ENCODE measurements around the gene DAPK1.

The DAPK1 gene

DNA sequence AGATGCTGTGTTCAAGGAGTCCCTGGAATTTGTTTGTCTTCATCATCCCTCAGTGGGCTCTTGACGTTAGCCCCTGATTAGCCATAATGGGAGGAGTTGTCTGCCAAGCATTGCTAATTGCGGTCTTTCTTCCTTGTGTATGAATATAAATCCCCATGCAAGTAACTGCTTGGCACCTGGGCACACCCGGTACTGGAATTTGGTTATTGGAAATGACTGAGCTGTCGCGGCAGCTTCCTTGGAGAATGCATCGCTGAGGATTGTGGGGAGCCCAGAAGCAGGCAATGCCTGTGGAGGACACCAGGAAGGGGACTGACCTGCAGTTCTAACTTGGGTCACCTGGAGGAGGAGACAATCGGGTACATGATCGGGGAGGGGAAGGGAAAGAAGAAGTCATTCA lies 174.9 kb downstream of the DAPK1 start:
- no peaks in the 10 kb centered on the region for H3K36me3 Mint-ChIP-seq (ENCODE audit: low read depth)

DNA sequence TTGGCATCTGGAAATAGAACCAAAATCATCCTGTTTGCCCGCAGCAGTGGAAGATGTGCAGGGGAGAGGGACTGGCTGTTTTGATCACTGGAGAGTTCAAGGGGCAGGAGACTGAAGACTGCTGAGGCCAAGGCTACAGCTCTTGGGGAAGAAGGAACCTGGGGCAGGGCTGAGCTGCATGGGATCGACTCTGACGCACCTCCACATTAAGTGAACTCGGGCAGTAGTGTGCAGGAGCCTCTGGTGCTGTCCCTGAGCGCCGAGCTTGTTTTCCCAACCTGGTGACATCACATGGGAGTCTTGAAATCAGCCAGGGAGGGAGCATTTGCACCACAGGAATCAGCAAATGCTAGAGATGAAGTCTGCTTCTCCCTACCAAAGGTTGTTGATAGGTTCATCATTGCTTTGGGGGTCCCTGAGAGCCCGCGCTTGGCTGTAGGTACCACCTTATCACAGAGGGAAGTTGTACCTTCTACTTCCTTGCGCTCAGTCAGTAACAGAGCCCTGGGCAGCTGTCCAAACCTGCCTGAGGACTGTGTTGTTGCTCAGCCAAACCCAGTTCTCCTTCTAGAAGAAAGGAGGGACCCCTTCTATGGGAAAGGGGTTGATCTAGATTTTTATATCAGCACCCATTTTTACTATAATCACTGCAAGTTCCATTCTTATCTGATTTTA lies 175.9 kb downstream of the DAPK1 start:
- H3K9me3 Mint-ChIP-seq, result no peaks in the 10 kb centered on the region
- peaks cover 1% of the 10 kb centered on the region for H3K27me3 Mint-ChIP-seq (ENCODE audit: low read depth)
- no peaks in the 10 kb centered on the region for H3K36me3 Mint-ChIP-seq (ENCODE audit: low read depth)
- no peaks in the 10 kb centered on the region for H3K4me1 Mint-ChIP-seq (ENCODE audit: low read depth)
- H3K4me3 Mint-ChIP-seq, result no peak overlapping the region
- H3K27ac Mint-ChIP-seq, result no peak overlapping the region

More for the DNA sequence above, 174.9 kb downstream of the DAPK1 start:
- Mint-ChIP-seq H3K27me3 (ENCODE audit: low read depth) (no peaks in the 10 kb centered on the region), H3K9me3 (no peaks in the 10 kb centered on the region), H3K27ac (no peak overlapping the region), H3K4me1 (ENCODE audit: low read depth) (no peaks in the 10 kb centered on the region), H3K4me3 (no peak overlapping the region)

DNA sequence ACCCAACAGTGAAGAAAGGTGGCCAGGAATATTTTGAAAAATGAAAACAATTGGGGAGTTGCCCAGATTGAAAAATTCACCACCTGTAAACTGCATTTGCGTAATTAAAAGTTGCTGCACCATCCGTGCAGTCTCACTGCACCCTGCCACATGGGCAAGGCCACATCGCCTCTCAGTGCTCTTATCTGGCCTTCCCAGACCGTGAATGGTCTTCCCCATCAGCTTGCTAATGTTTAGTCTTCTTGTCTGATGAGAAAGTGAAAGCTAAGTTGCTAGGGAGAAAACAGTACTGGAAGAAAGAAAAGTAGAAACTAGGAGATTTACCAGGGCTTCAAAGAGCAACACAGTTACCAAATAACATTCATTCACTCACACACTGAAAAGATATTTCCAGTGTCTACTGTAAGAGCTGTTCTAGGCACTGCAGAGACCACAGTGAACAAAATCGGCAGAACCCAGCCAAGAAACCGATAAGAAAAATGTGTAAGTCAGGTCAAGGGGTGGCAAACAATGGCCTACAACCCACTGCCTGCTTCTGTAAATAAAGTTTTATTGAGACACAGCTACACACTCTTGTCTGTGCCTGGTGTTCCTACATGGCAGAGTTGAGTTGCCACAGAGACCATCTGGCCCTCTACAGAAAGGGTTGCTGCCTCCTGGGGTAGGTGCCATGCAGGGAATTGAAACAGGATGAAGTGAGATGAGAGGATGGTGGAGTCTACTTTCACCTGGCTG lies 177.1 kb downstream of the DAPK1 start:
- H3K36me3 Mint-ChIP-seq (ENCODE audit: low read depth), result no peaks in the 10 kb centered on the region
- peaks cover 5% of the 10 kb centered on the region for H3K27me3 Mint-ChIP-seq (ENCODE audit: low read depth)
- H3K9me3 Mint-ChIP-seq, result no peaks in the 10 kb centered on the region
- H3K4me1 Mint-ChIP-seq (ENCODE audit: low read depth), result peaks cover 1% of the 10 kb centered on the region
- no peak overlapping the region for H3K4me3 Mint-ChIP-seq
- H3K27ac Mint-ChIP-seq, result no peak overlapping the region

DNA sequence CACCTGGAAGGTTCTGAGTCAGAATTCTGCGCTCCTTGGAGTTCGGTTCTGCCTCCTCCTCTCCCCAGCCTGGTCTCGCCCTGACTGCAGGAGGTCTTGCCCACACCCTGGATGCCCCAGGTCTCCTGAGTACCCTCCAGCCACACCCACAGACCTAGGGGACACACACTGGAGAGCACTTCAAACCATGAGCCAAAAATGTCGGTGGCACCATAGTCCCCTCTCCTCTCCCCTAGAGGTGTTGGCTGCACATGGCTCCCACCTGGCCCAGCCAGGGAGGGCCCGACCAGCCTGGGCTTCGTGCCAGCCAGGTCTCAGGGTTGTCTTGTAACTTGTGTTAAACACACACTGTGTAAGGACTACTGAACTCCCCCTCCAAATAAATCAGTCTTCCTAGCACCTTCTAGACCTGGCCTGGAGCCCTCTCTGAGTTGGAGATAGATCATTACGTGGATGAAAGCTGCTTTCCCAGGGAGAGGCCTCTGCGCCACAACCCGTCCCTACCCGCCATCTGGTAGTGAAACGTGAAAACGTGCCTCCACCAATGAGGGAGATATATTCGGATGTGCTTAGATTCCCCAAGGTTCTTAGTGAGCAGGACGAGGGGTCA lies 178.3 kb downstream of the DAPK1 start:
- Mint-ChIP-seq H3K27ac (no peak overlapping the region), H3K9me3 (no peaks in the 10 kb centered on the region), H3K27me3 (ENCODE audit: low read depth) (peaks cover 5% of the 10 kb centered on the region), H3K4me3 (no peak overlapping the region), H3K36me3 (ENCODE audit: low read depth) (no peaks in the 10 kb centered on the region), H3K4me1 (ENCODE audit: low read depth) (peaks cover 1% of the 10 kb centered on the region)

DNA sequence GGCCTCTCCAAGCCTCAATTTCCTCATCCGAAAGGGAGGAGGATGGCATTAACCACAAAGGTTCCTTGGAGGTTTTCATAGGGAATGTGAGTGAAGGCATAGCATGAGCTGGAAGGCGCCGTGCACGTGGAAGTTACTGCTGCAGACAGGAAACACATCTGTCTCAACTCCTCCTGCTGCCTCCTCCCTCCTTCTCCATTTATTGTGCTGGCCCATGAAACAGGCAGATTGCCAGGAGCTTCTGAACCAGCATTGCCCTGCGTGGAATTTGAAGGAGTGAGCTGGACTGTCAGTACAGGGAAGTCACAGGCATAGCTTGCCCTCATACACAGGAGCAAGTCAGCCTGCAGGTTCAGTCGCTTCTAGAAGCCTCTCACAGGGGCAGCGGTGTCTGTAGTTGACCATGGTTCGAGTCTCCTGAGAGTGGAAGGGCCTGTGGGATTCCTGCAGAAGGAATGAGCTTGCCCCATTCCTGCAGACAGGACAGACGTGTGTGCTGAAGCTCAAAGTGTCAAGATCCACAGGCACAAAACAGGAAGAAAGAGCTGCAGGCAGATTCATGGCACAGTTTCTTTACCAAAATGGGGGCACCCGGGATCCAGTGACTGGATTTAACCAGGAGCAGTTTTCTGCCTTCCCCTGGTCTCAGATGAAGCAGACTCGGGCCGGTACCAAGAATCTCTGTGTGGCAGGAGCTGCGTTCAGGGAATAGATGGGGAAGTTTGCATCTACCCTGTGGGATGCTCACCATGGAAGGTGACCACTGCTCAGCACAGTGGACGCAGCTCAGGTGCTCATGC lies 179.5 kb downstream of the DAPK1 start:
- Mint-ChIP-seq H3K27me3 (ENCODE audit: low read depth) (peaks cover 5% of the 10 kb centered on the region), H3K4me1 (ENCODE audit: low read depth) (peaks cover 1% of the 10 kb centered on the region), H3K36me3 (ENCODE audit: low read depth) (no peaks in the 10 kb centered on the region), H3K27ac (no peak overlapping the region), H3K9me3 (no peaks in the 10 kb centered on the region), H3K4me3 (no peak overlapping the region)

DNA sequence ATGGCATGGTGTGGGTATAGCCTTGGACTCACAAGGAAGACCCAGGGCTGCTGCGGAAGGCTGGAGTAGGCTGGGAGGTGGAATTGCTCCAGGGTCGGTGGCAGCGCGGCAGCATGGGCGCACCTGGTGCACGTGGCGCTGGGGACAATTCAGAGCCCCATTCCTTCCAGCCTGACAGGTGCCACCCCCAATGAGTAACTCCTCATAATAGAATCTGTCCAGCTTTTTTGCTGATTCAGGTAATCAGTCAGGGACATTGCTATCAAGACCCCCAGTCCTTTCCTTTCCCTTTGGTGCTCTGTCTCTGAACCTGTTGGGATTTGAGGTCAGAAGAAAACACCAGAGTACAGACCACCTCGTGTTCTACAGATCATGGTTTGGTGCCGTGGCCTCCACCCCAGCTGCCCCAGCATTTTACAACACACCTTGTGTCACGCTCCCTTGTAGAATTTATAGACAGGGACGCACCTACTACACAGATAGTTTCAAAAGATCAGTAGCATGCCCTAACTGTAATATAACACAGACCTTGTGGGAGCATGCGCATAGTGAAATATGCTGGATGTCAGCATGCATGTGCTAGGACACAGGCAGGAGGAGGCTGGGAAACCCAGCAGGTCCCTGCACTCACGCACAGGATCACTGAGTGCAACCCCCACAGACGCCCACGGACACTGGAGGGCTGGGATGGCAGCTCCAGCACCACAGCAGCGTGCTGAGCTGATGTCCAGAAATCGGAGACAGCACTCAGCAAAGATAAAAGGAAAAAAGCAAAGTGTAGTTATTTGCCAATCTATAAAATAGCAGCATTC lies 180.3 kb downstream of the DAPK1 start:
- peaks cover 5% of the 10 kb centered on the region for H3K27me3 Mint-ChIP-seq (ENCODE audit: low read depth)
- H3K36me3 Mint-ChIP-seq (ENCODE audit: low read depth), result no peaks in the 10 kb centered on the region
- no peak overlapping the region for H3K27ac Mint-ChIP-seq
- H3K4me1 Mint-ChIP-seq (ENCODE audit: low read depth), result peaks cover 1% of the 10 kb centered on the region
- H3K4me3 Mint-ChIP-seq, result no peak overlapping the region
- H3K9me3 Mint-ChIP-seq, result no peaks in the 10 kb centered on the region

DNA sequence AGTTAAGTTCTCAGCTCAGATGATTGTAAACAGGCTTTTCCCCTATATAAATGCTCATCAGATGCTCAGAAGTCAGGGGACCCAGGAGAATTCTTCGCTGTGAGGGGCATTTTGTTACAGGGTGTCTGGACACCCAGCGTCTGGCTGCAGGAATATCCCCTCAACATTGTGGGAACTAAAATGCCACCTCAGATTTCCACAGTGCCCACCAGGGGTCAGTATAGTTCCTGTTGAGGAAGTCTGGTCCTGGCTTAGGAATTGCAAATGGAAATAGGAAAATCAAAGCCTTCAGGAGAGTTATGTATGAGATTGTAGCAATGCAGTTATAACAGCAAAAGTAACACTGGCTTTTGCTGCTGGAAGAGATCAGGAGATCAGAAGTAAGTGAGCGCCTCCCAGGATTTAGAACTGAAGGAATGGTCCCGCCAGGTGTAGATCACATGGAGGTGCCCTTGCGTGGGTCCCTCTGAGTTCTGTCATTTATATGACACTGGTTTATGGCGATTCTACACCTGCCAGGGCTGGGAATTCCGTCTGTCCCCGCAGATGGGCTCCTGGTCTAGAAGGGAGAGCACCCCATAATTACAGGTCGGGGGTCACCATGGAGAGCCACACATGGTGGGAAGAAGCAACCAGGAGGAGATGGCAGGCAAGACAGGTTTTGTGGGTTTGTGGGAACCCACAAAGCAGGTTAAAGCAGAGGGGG lies 181.1 kb downstream of the DAPK1 start:
- Mint-ChIP-seq H3K4me3 (no peak overlapping the region), H3K27me3 (ENCODE audit: low read depth) (peaks cover 5% of the 10 kb centered on the region), H3K9me3 (no peaks in the 10 kb centered on the region), H3K27ac (no peak overlapping the region), H3K36me3 (ENCODE audit: low read depth) (no peaks in the 10 kb centered on the region), H3K4me1 (ENCODE audit: low read depth) (peaks cover 1% of the 10 kb centered on the region)

DNA sequence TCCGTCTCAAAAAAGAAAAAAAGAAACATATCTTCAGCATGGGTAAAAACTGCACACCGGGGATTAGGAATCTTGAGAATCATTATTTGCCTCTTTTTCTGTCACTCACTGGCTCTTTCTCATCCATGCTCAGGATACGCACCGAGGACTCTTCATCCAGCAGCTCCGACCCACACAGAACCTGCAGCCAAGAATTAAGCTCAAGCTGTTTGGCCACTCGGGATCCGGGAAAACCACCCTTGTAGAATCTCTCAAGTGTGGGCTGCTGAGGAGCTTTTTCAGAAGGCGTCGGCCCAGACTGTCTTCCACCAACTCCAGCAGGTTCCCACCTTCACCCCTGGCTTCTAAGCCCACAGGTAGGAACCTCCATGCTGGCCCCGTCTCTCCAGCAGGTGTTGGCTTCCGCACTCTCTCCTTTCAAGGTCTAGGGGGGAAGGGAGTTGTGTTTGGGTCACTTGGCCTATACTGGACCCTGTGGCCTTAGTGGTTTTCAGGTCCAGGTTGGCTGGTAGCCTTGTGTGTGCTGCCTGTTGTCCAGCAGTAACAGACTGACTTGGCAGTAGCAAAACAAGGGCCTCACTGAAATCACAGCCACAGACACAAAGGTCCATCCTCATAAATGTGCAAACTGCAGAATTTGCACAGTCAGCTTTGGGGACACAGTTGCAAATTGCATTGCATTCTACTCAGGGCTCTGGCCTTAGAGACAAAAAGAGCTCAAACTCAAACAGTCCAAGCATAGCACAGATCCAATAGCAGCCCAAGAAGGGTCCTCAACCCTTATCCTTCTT lies 183.8 kb downstream of the DAPK1 start:
- Mint-ChIP-seq H3K4me3 (no peak overlapping the region), H3K36me3 (ENCODE audit: low read depth) (peaks cover 1% of the 10 kb centered on the region), H3K4me1 (ENCODE audit: low read depth) (peaks cover 13% of the 10 kb centered on the region), H3K27me3 (ENCODE audit: low read depth) (peaks cover 5% of the 10 kb centered on the region), H3K27ac (no peak overlapping the region), H3K9me3 (no peaks in the 10 kb centered on the region)

DNA sequence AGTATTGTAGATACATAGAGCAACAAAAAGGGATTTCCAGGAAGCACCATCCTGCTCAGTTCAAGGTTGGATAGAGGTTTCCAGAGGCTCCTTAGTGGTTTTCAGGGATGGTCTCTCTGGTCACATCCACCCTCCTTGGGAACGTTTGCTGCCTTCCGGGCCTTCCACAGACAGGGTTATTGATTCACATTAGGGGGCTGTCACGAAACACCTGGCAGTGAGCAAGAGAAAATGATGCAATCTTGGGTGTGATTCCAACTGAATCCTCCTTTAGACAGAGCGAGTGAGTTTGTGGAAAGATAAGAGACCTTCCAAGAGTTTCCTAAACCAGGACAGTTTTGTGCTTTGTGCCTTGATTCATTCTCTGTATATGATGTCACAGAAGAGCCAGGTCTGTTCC lies 184.4 kb downstream of the DAPK1 start:
- Mint-ChIP-seq H3K27ac (no peak overlapping the region), H3K9me3 (no peaks in the 10 kb centered on the region), H3K4me1 (ENCODE audit: low read depth) (peaks cover 13% of the 10 kb centered on the region), H3K36me3 (ENCODE audit: low read depth) (peaks cover 1% of the 10 kb centered on the region), H3K27me3 (ENCODE audit: low read depth) (peaks cover 5% of the 10 kb centered on the region), H3K4me3 (no peak overlapping the region)

DNA sequence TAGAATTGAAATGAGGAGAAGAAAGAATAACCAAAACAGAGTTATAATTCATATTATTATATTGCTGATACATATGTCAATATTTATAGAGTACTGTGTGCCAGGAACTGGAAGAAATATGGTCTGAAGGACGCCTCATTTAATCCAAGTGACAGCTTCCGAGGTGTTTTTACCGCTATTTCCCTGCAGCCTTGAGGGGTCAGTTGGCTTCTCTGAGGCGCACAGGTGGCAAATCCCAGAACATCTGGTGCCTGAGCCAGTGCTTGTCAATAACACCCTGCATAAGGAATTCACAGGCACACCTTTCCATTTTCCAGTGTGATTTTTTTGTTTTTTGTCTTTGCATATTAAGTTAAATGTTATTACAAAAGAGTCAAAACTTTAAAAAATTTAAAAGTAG lies 185.0 kb downstream of the DAPK1 start:
- H3K27me3 Mint-ChIP-seq (ENCODE audit: low read depth), result peaks cover 5% of the 10 kb centered on the region
- H3K9me3 Mint-ChIP-seq, result no peaks in the 10 kb centered on the region
- H3K27ac Mint-ChIP-seq, result no peak overlapping the region
- no peak overlapping the region for H3K4me3 Mint-ChIP-seq
- peaks cover 13% of the 10 kb centered on the region for H3K4me1 Mint-ChIP-seq (ENCODE audit: low read depth)
- peaks cover 1% of the 10 kb centered on the region for H3K36me3 Mint-ChIP-seq (ENCODE audit: low read depth)

DNA sequence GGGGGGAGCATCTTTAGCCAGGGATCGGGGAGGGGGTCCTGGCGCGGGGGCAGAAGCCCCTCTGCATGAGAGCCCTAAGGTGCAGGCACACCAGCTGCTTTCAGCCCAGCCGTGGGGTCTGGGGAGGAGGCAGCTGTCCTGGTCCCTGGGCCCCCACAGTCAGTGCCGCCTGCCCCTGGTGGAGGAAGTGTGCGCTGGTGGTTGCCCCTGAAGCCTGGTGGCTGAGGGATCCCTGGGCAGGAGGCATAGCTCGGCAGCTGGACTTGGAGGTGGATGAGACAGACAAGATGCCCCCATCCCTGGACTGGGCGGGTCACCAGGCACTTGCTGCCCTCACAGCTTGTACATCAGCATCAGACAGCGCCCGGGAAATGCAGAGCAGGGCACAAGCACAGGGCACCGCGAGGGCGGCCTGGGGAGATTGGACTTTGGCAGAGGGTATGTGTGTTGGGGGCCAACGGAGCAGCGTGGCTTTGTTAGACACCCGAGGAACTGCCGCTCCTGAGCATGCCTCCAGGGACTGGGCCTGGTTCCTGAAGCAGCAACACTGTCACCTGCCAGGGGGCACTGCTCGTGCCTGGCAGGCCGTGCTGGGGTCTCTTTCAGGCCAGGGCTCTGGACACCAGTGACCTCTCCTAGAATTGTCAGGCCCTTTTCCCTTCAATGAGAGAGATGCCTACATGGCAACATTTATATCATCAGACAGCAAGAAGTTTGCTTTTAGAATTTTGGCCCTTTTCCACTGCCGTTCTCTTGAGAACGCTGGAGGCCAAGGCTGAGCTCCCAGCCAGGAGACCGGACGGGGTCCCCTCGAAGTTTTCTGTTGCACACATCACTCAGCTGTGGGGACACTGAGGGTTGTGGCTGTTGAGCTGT lies 186.3 kb downstream of the DAPK1 start:
- Mint-ChIP-seq H3K4me3 (no peak overlapping the region), H3K27me3 (ENCODE audit: low read depth) (peaks cover 12% of the 10 kb centered on the region), H3K27ac (no peak overlapping the region), H3K36me3 (ENCODE audit: low read depth) (peaks cover 1% of the 10 kb centered on the region), H3K9me3 (no peaks in the 10 kb centered on the region), H3K4me1 (ENCODE audit: low read depth) (peaks cover 11% of the 10 kb centered on the region)

DNA sequence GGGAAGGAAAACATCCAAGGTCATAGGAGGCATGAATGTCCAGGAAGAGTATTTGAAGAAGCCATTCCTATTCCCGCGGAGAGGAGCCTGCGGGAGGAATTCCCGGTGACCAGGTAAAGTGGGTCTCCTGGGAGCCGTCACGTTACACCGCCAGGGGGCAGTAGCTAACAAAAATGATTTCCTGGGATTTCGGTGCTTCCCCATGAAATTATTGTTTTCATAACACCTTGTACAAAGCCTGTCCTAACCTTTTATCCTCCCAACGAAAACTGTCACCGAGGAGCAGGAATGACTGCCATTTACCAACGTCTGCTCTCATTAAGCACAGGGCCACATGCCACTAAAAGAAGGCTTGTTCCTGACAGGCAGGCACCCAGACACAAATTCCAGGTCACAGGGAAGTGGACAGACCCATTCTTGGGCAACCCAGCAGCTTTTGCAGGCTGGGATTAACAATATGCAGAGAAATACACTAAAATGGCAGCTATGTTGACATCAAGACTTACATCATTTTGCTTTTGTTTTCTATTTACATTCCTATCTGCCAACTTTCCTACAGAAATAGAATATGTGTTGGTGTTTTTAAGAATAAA lies 187.1 kb downstream of the DAPK1 start:
- Mint-ChIP-seq H3K27me3 (ENCODE audit: low read depth) (peaks cover 19% of the 10 kb centered on the region), H3K36me3 (ENCODE audit: low read depth) (peaks cover 1% of the 10 kb centered on the region), H3K27ac (no peak overlapping the region), H3K9me3 (no peaks in the 10 kb centered on the region), H3K4me1 (ENCODE audit: low read depth) (peaks cover 11% of the 10 kb centered on the region), H3K4me3 (no peak overlapping the region)
